CD4-positive, alpha-beta T cell treated with Interleukin-4 for 1 hour (primary cell): ENCODE data around the gene PAPPA.

Experiments
- DNase-seq, 2 donors: peaks; one replicate each; pipeline ENCODE4 v3.0.0-alpha.2; 2020 to 2022

Gene PAPPA

DNA sequence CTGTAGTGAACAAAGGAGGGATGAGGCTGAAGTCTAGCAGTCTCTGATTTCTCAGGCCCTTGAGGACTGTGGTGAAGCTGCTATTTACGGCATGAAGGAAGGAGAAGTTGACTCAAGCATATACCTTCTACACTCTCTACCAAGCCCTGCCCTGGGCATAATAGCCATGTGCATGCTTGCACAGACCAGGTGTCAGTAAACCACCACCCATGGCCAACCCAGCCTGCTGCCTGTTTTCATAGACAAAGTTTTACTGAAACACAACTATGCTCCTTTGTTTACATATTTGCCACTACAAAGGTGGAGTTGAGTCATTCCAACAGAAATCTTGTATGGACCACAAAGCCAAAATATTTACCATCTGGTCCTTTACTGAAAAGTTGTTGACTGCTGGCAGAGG, 126.9 kb downstream of the PAPPA start:
- DNase-seq, result no peak

DNA sequence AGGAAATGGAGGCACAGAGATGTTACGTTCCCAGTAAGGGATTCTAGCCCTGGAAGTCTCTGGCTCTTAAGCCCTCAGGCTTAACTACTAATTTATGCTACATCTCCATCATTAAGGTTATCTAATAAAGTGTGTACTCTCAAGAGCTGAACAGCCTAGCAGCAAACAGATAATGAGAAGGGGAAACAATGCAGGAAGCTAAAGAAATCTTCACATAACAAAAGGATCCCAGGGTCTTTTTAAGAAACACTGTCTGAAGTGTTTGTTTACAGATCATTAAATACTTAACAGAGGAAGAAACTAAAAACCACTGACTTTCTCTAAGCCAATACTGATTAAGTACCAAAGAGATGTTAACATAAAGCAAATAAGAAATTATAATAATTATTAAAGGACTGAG, 129.0 kb downstream of the PAPPA start:
- no peak for DNase-seq

- no peak for DNase-seq
These were observed 130.9 kb downstream of the PAPPA start for GRCh38 chr9:116284518-116284917.

- no peak for DNase-seq
These were observed 131.7 kb downstream of the PAPPA start for GRCh38 chr9:116285320-116285719.

DNA sequence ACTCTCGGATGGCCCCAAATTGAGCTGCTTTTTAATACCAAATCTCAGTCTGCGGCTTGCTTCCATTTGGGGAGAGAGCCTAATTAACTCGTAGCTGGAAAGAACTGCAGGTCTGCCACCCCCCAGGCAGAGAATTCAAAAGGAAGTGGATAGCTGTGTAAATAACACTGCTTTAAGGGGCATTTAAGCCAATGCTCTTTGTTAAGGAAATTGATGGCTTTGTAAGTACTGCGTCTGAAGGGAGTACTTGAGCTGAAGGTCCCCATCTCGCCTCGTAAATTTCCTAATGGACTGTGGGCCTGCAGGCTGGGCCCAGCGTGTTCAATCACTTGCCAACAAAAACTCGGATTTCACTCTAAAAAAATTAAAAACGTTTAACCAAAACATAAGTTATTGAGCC, 132.7 kb downstream of the PAPPA start:
- DNase-seq, result no peak

DNA sequence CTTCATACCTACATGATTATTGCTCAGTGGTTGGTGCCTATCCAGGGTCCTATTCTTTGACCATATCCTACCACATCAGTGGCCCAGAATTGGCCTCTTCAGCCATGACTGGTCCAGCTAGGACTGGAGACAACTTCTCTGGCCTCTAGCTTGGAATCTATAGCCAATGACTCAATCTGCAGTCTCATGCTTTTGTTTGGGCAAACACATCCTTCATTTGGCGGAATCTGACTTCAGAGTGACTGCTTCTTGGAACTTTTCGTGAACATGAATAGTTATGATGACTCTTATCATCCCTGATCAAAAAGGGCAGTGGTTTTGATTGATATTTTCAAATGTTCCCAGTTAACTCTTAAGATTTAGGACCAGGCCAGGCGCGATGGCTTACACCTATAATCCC, 134.1 kb downstream of the PAPPA start:
- no peak for DNase-seq

GRCh38 chr9:116288658-116289057, 135.1 kb downstream of the PAPPA start:
- DNase-seq, result no peak

- no peak for DNase-seq
These were observed 143.8 kb downstream of the PAPPA start for GRCh38 chr9:116297346-116297745.

- DNase-seq, result no peak
These were observed 144.7 kb downstream of the PAPPA start for GRCh38 chr9:116298249-116298648.

GRCh38 chr9:116298878-116299391, 145.3 kb downstream of the PAPPA start:
- DNase-seq, result no peak

- no peak for DNase-seq
These were observed 146.8 kb downstream of the PAPPA start for GRCh38 chr9:116300360-116300870.

DNA sequence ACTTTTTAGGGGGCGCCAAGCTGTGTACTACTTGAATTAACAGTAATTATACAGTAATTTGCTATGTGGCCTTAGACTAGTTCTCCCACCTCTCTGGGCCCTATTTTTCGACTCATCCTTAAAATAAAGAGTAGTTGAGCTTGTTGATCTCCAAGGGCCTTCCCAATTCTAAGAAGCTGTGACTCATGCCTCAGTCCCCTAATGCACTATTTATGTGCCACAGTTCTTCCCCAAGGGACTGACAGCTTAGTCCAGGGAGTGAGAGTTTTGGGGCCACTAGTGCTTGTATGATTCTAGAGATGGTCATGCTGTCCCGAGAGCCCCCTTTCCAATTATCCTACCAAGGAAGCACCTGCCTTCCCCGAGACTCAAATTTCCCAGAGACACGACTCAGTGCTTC, 149.7 kb downstream of the PAPPA start:
- DNase-seq, result no peak

DNA sequence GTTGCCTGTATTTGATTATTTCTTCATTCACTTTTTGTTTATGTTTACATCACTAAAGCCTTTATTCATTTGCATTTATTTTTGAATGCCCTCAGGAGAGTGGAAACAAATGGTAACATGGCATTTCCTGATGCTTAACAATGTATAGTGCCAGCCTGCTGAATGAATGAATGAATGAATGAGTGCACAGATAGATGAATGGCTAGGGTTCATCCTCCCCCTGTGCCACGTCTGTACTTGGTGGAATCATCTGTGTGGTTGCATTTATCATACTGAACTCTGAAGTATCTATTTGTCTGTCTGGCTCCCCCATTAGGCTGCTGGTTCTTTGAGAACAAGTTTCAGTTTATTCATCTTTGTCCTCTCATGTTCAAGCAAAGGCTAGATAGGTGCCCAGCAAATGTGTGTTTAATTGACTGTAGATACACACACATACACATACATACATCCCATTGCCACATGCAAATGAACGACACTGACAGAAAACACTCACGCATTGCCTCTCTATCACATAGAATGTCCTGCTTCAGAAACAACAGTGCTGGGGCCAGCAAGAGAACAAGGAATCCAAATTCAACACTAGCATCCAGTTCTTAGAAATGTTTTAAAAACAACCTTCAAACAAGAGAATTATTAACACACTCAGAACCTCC, 150.4 kb downstream of the PAPPA start:
- DNase-seq, result no peak

- DNase-seq, result no peak
These were observed 151.2 kb downstream of the PAPPA start for GRCh38 chr9:116304761-116305160.

DNA sequence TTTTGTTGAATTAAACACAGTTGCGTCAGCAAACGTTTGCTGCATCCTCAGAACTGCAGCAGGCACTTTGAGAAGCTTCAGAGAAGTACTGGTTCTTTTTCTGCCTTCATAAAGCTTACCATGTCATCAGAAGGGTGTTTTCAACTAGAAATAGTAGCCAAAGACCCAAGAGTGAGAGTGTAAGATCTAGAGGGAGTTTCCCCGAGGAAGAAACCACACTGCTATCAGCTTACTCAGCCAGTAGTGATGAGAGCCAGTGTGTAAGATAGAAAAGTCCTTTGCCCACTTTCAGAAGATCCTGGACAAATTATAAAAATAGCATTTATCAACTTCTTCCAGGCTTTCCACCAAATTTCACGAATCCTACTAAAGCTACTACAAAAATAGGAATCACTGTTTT, 154.5 kb downstream of the PAPPA start:
- no peak for DNase-seq

DNA sequence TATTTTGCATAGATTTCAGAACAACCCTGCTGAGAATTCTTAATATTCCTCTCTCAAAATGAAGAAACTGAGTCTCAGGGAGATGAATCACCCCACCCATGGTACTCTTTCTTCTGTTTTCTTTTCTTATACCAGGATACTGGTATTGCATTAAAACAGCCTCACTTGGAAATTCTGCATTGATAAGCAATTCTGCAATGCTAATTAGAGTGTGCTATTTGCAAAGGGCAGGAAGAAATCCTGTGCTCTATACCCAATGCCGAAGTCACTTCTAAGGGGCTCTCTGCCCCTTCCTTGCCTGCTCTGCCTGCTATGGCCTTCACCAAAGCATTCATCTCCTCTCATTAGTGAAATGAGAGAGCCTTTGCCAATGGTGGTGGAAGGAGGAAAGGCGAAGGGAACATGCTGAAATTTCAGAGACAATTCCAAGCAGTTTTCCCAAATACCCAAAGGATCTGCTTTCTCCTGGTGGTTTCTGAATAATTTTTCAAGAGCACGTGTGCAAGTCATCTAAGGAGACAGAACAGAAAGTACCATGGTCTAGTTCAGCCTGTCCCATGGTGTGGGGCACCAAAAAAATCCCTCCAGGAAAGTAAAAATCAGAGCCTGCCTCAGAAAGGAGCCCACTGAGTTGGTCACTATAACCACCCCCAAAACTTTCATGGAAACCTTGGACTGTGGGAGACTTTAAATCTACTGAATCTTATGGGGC, 156.5 kb downstream of the PAPPA start:
- no peak for DNase-seq

DNA sequence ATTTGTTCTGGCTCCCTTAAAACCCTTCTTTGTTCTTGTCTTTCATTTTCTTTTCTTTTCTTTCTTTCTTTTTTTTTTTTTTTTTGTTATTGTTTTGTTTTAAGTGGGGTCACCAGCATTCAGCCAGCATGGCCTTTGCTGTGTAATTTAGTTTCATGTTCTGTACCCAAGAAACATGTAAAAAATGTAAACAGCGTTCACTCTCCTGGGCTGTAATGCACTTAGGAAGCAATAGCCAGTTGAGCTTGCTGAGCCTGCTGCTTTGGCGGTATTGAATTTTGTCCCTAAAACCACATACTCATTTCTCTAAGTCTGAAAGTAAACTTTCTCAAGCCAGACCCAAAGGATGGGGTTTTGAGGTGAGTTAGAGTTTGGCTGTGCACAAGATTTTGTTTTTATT, 158.6 kb downstream of the PAPPA start:
- DNase-seq, result no peak

DNA sequence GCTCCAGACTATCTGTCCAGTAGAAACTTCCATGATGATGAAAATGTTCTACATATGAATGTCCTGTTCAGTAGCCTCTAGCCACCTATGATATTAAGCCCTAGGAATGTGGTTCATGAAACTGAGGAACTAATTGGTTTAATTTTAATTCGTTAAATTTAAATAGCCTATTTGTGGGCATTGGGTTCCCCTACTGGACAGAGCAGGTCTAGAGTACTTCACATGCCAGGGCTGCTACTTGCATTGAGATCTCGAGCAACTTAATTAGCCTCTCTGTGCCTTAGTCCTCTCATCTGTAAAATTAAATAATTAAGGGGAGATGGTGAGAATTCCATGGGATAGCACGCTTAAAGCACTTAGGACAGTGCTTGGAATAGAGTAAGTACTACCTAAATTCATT, 160.0 kb downstream of the PAPPA start:
- no peak for DNase-seq

- no peak for DNase-seq
These were observed 162.7 kb downstream of the PAPPA start for GRCh38 chr9:116316246-116316645.

GRCh38 chr9:116317503-116317902, 163.9 kb downstream of the PAPPA start:
- DNase-seq, result no peak

- DNase-seq, result no peak
These were observed 165.1 kb downstream of the PAPPA start for GRCh38 chr9:116318468-116319374.

GRCh38 chr9:116319480-116319879, 165.9 kb downstream of the PAPPA start:
- no peak for DNase-seq

DNA sequence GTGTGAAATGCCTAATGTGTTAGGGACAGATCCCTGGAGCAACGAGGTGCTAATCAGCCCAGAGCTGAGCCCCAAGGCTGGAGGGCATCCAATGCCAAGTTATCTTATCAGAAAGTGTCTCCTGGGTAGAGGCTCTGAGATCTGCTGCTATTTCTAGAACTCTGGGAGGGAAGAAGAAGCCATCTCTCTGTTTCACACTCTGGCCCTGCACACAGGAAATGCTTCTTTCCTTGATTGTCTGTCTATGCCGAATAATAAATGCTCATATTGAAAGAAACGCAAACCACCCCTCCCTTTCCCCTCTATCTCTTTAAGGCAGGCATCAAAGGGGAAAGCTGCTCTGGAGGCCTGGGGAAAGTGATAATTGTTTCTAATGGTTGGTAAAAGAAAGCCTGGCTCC, 166.7 kb downstream of the PAPPA start:
- no peak for DNase-seq
